ES-I3 (cell line): ENCODE results near the gene SYNE1.

ENCODE experiments used
- H3K36me3 ChIP-seq: 2 replicates; pipeline ENCODE4 v1.6.1; 2013; ENCODE audit warnings: mild to moderate bottlenecking, low read length, control low read depth, moderate library complexity; ENCODE audit not compliant: insufficient read depth
- H3K4me1 ChIP-seq: 2 replicates; pipeline ENCODE4 v1.6.1; 2013; ENCODE audit warnings: mild to moderate bottlenecking, control low read depth, low read length; ENCODE audit not compliant: insufficient read depth
- H3K9ac ChIP-seq: 2 replicates; pipeline ENCODE4 v1.6.1; 2013; ENCODE audit warnings: low read depth, mild to moderate bottlenecking, low read length, moderate library complexity
- H3K9me3 ChIP-seq: 2 replicates; pipeline ENCODE4 v1.6.1; 2013; ENCODE audit warnings: mild to moderate bottlenecking, low read length, moderate library complexity; ENCODE audit not compliant: control insufficient read depth, insufficient read depth

Gene SYNE1

DNA sequence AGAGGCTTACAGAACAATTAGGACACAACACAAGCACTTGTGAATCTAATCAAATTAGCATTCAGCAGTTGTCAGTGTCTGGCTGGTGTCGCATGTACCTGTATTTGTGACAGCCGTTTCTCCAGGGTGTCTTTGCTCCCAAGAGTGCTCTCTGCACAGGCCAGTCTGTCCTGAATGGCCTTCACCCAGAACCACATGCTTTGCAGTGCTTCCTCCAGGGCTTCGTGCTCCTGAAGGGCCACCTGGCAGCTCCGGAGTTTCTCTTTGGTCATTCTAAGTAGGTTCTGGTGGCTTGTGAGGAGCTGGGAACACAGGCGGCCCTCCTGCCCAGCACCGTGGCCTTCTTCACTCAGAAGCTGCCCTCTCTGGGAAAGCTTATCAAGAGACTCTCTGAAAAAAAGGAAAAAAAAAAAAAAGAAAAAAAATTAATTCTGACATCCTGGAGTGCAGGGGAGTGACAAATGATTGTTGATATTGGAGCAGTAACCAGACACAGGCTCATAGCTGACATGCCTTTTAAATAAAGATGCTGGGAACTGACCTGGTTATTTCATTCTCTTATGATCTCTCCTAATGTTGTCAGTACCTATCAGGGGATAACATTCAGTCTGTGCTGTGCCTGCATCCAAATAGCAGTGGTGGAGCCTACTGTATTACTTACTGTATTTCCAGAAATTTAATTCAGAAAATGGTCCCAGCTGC, 245.8 kb downstream of the SYNE1 start:
- H3K36me3 ChIP-seq = no peaks in the 10 kb centered on the region
- H3K4me1 ChIP-seq = no peaks in the 10 kb centered on the region
- no peak overlapping the region for H3K9ac ChIP-seq
- no peaks in the 10 kb centered on the region for H3K9me3 ChIP-seq

DNA sequence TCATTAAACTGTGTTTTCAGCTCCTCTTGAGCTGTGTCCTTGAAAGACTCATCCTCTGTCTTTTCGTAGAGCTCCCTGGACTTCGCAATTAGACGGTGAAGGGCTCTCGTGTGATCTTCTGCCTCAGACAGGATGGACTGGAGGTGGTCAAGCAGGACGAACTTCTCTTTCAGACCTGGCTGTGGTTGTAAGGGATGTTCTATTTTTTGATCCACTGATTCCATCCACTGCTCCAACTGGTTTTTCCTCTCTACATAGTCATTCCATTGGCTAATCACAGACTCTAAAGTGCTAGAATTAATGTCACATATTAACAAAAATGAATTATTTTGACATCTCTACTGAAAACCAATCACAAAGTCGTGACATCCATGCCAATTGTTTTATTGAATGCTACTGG, 250.1 kb downstream of the SYNE1 start:
- Histone ChIP-seq H3K9ac (no peak overlapping the region), H3K9me3 (no peaks in the 10 kb centered on the region), H3K4me1 (no peaks in the 10 kb centered on the region), H3K36me3 (no peaks in the 10 kb centered on the region)

GRCh38 chr6:152386131-152386530, 251.0 kb downstream of the SYNE1 start:
- H3K36me3 ChIP-seq = no peaks in the 10 kb centered on the region
- H3K9ac ChIP-seq = no peak overlapping the region
- no peaks in the 10 kb centered on the region for H3K9me3 ChIP-seq
- no peaks in the 10 kb centered on the region; the same call in 1 of the 2 replicates for H3K4me1 ChIP-seq

DNA sequence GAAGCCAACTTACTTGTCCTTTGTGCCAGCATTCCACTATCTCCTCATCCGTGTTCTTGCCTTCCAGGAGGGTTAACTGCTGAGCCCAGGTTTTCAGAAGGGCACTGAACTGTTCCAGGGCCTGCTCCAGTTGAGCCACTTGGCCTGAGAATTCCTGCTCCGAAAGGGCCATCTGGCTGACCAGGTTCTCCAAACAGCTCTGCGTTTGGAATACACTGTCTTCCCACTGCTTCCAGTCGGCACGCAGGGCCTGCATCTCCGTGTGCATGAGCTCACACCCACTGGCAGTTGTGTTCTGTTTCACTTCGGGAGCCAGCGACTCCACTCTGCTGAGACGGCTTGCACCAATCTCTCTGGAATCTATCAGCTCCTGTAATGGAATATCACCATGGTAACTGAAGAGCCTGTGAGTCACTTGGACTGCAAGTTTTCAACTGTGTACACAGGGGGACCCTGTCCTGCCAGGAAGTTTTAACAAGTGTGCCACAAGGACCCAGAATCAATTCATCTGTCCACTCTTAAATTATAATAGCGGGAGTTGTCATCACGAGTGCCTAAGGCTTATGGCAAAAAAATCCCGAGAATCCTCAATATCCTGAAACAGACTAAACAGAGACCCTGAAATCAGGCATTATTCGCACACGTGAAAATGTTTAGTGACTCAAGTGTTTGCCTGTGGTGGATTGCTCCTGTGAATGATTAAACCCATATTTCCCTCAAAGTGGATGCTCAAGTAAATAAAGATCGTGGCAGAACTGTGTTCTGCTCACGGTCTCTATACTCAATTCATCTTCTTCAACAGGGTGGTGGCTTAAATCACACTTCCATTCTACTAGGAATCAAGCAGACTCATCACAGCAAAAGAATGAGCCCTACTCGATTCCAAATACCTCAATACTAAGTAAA, 255.9 kb downstream of the SYNE1 start:
- Histone ChIP-seq H3K9ac (no peak overlapping the region; the same call in 1 of the 2 replicates), H3K9me3 (no peaks in the 10 kb centered on the region), H3K4me1 (no peaks in the 10 kb centered on the region; the same call in 1 of the 2 replicates), H3K36me3 (no peaks in the 10 kb centered on the region)

DNA sequence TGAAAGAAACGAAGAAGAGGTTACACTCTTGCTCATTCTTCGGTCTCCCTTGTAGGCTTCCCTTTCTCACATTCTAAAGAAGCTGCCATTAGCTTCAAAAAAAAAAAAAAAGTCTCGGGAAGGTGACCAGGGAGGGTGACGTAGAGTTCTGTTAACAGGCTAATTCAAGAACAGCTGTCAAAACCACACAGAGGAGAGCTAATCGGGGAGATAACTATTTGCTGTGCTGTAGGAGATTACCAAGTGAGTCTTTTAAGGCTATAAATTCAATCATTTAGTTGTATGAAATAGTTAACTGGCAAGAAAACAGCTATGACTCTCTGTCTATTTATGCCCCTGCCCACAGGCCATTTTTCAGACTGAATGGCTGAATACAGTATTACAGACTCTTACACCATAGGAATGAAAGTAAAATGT, 256.8 kb downstream of the SYNE1 start:
- no peaks in the 10 kb centered on the region for H3K9me3 ChIP-seq
- no peaks in the 10 kb centered on the region for H3K36me3 ChIP-seq
- H3K4me1 ChIP-seq = no peaks in the 10 kb centered on the region; the same call in 1 of the 2 replicates
- H3K9ac ChIP-seq = no peak overlapping the region

DNA sequence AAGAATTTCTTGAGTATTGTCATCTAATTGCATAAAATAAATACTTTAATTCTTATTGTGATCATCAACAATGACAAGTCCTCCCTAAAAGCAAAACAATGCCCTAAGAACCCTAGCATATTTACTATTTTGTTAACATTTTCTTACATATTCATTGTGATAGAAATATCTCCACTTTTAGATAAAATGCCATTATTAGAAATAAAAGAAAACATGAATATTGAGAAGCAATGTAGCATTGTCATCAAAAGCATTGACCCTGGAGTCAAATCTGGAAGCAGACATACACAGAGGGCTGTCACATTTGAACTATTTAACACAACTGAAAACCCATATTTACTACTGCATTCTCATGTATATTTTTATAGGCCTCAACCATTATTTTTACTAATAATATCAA, 257.7 kb downstream of the SYNE1 start:
- Histone ChIP-seq H3K4me1 (no peaks in the 10 kb centered on the region; the same call in 1 of the 2 replicates), H3K9me3 (no peaks in the 10 kb centered on the region), H3K36me3 (no peaks in the 10 kb centered on the region), H3K9ac (no peak overlapping the region)

GRCh38 chr6:152378169-152378568, 259.0 kb downstream of the SYNE1 start:
- H3K9ac ChIP-seq = no peak overlapping the region
- no peaks in the 10 kb centered on the region for H3K36me3 ChIP-seq
- no peaks in the 10 kb centered on the region; the same call in 1 of the 2 replicates for H3K4me1 ChIP-seq

DNA sequence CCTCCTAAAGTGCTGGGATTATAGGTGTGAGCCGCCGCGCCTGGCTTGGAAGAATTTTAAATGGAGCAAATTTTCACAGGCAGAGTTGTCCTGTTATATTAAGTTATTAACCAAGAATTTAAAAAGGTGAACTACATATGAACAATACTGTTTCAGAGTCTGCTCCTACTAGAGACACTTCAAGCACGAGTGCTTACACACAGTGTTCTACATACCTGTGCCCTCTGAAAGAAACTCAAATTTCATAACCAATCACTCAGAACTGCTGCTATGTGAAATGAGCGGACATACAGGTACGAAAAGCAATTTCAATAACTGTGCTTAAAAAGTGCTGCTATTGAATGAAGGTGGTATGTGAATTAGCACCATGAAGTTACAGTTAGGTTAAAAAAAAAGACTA, 262.0 kb downstream of the SYNE1 start:
- no peaks in the 10 kb centered on the region for H3K4me1 ChIP-seq
- H3K9ac ChIP-seq = no peak overlapping the region
- H3K9me3 ChIP-seq = no peaks in the 10 kb centered on the region
- H3K36me3 ChIP-seq = no peaks in the 10 kb centered on the region

More at GRCh38 chr6:152378169-152378568, 259.0 kb downstream of the SYNE1 start:
- no peaks in the 10 kb centered on the region for H3K9me3 ChIP-seq

- H3K9me3 ChIP-seq = no peaks in the 10 kb centered on the region
- H3K36me3 ChIP-seq = no peaks in the 10 kb centered on the region
- H3K4me1 ChIP-seq = no peaks in the 10 kb centered on the region
- no peak overlapping the region for H3K9ac ChIP-seq
Observed at GRCh38 chr6:152372945-152373344, 264.2 kb downstream of the SYNE1 start.

GRCh38 chr6:152371775-152372174, 265.4 kb downstream of the SYNE1 start:
- H3K36me3 ChIP-seq = no peaks in the 10 kb centered on the region
- H3K9ac ChIP-seq = no peak overlapping the region
- H3K4me1 ChIP-seq = no peaks in the 10 kb centered on the region

GRCh38 chr6:152368751-152369624, 268.2 kb downstream of the SYNE1 start:
- no peak overlapping the region for H3K9ac ChIP-seq
- no peaks in the 10 kb centered on the region for H3K9me3 ChIP-seq
- no peaks in the 10 kb centered on the region for H3K4me1 ChIP-seq
- H3K36me3 ChIP-seq = no peaks in the 10 kb centered on the region

More at GRCh38 chr6:152371775-152372174, 265.4 kb downstream of the SYNE1 start:
- H3K9me3 ChIP-seq = no peaks in the 10 kb centered on the region

- Histone ChIP-seq H3K36me3 (no peaks in the 10 kb centered on the region), H3K4me1 (no peaks in the 10 kb centered on the region), H3K9ac (no peak overlapping the region), H3K9me3 (no peaks in the 10 kb centered on the region)
Observed at GRCh38 chr6:152364866-152365265, 272.3 kb downstream of the SYNE1 start.

GRCh38 chr6:152360034-152360433, 277.1 kb downstream of the SYNE1 start:
- H3K9ac ChIP-seq = no peak overlapping the region
- no peaks in the 10 kb centered on the region for H3K36me3 ChIP-seq
- H3K9me3 ChIP-seq = no peaks in the 10 kb centered on the region
- H3K4me1 ChIP-seq = no peaks in the 10 kb centered on the region

DNA sequence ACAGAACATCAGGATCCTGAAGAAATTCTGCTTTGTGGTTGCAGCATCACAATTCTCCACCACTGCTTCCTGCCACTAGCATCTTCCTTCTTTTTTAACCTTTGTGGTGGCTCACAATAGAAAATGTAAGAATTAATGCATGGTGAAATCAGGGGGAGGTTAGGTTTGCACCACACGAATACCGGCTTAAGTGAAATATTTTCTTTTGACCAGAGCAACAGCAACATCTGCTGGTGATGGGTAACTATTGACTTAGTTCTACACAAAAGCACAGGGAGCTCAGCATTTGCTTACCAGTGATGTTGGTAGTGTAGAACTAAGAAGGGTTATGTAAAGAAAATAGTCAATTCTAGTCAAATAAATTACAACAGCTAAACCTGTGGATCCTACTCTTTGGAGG, 280.5 kb downstream of the SYNE1 start:
- Histone ChIP-seq H3K9me3 (no peaks in the 10 kb centered on the region), H3K36me3 (no peaks in the 10 kb centered on the region), H3K9ac (no peak overlapping the region), H3K4me1 (no peaks in the 10 kb centered on the region)
